NCI-H187 (cell line): ENCODE data around the gene EXT2.

ENCODE experiments used
- DNase-seq, 2 experiments: peaks; one replicate each; lab custom pipeline; 2025; lab: John Stamatoyannopoulos, UW

Gene EXT2

GRCh38 chr11:44133335-44133946, 38.0 kb downstream of the EXT2 start:
- DNase-seq: no peak

GRCh38 chr11:44134625-44135024, 39.1 kb downstream of the EXT2 start:
- no peak for DNase-seq

GRCh38 chr11:44136176-44136945, 40.9 kb downstream of the EXT2 start:
- no peak for DNase-seq

- no peak for DNase-seq
These were observed 41.6 kb downstream of the EXT2 start for GRCh38 chr11:44137057-44137456.

- DNase-seq: no peak
These were observed 42.8 kb downstream of the EXT2 start for GRCh38 chr11:44138286-44138685.

- DNase-seq: no peak
These were observed 43.5 kb downstream of the EXT2 start for GRCh38 chr11:44138980-44139379.

- no peak for DNase-seq
These were observed 44.3 kb downstream of the EXT2 start for GRCh38 chr11:44139565-44140330.

GRCh38 chr11:44140372-44140771, 44.9 kb downstream of the EXT2 start:
- no peak for DNase-seq

GRCh38 chr11:44140805-44141204, 45.3 kb downstream of the EXT2 start:
- no peak for DNase-seq

- no peak for DNase-seq
These were observed 48.8 kb downstream of the EXT2 start for GRCh38 chr11:44143987-44144909.

- no peak for DNase-seq
These were observed 49.7 kb downstream of the EXT2 start for GRCh38 chr11:44145011-44145775.

GRCh38 chr11:44146931-44147330, 51.5 kb downstream of the EXT2 start:
- no peak for DNase-seq

GRCh38 chr11:44147751-44148150, 52.3 kb downstream of the EXT2 start:
- no peak for DNase-seq

GRCh38 chr11:44149651-44150050, 54.2 kb downstream of the EXT2 start:
- no peak for DNase-seq

GRCh38 chr11:44150401-44150800, 54.9 kb downstream of the EXT2 start:
- no peak for DNase-seq

GRCh38 chr11:44157019-44157418, 61.5 kb downstream of the EXT2 start:
- no peak for DNase-seq

- no peak for DNase-seq
These were observed 62.9 kb downstream of the EXT2 start for GRCh38 chr11:44158384-44158783.

- DNase-seq: no peak
These were observed 64.6 kb downstream of the EXT2 start for GRCh38 chr11:44159848-44160721.

- DNase-seq: no peak
These were observed 66.5 kb downstream of the EXT2 start for GRCh38 chr11:44162004-44162403.

- no peak for DNase-seq
These were observed 67.2 kb downstream of the EXT2 start for GRCh38 chr11:44162662-44163061.
